ENCODE data around the gene PTPRA.
"Not testable (repeated sequence)": the region's sequence is repeated elsewhere in the genome, so short reads cannot be mapped to it uniquely, and the experiment has no call there.

Gene PTPRA

DNA sequence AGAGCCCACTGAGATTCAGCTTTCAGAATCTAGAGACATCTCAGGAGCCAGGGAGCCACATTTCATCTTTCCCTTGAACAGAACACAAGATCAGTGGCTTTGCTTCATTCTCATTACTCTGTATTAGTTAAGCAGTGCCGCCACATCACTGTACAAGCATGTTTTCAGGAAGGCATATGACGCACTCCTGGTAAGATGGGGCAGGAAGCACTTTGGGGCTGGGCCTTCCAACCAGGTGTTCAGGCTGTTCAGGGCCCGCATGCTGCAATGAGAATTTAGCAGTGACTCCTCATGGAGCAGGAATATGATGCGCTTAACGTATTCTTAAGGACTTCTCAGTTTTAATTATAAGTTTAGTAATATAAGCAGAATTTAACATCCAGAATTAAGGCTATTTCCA lies 140.5 kb downstream of the PTPRA start:
- TF ChIP-seq, protein P1, sequence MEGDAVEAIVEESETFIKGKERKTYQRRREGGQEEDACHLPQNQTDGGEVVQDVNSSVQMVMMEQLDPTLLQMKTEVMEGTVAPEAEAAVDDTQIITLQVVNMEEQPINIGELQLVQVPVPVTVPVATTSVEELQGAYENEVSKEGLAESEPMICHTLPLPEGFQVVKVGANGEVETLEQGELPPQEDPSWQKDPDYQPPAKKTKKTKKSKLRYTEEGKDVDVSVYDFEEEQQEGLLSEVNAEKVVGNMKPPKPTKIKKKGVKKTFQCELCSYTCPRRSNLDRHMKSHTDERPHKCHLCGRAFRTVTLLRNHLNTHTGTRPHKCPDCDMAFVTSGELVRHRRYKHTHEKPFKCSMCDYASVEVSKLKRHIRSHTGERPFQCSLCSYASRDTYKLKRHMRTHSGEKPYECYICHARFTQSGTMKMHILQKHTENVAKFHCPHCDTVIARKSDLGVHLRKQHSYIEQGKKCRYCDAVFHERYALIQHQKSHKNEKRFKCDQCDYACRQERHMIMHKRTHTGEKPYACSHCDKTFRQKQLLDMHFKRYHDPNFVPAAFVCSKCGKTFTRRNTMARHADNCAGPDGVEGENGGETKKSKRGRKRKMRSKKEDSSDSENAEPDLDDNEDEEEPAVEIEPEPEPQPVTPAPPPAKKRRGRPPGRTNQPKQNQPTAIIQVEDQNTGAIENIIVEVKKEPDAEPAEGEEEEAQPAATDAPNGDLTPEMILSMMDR (IDR thresholded peaks at IDR 0.05; ENCODE audit: low read depth, low read length, poor library complexity, severe bottlenecking), result no peak
- TF ChIP-seq EZH2phosphoT487 (IDR thresholded peaks at IDR 0.05; ENCODE audit: borderline replicate concordance, low read length), result no peak
- H3K4me1 ChIP-seq (ENCODE audit: control insufficient read depth, low read length), result no peaks in the 10 kb centered on the region
- no peaks in the 10 kb centered on the region for H4K20me1 ChIP-seq (ENCODE audit: control insufficient read depth, insufficient read depth, low read depth, low read length)
- H3K9me3 ChIP-seq (ENCODE audit: control insufficient read depth, insufficient read depth, low read length), result no peaks in the 10 kb centered on the region
- H3K4me3 ChIP-seq (ENCODE audit: low read length), result no peak overlapping the region
- no peaks in the 10 kb centered on the region for H3F3A ChIP-seq (ENCODE audit: control insufficient read depth, insufficient read depth)
- no peaks in the 10 kb centered on the region for H3K9me2 ChIP-seq (replicated peaks; ENCODE audit: control insufficient read depth, low read length)
- peaks cover 7% of the 10 kb centered on the region for H3K36me3 ChIP-seq (ENCODE audit: control insufficient read depth, low read length)
- no peaks in the 10 kb centered on the region for H3K79me2 ChIP-seq (ENCODE audit: control insufficient read depth, low read length)
- no peak overlapping the region for H3K4me2 ChIP-seq (ENCODE audit: low read length)
- no peaks in the 10 kb centered on the region for H3K27me3 ChIP-seq (ENCODE audit: control insufficient read depth, low read length)
- H3K27ac ChIP-seq (ENCODE audit: low read depth, low read length), result no peak overlapping the region

GRCh38 chr20:3014179-3014578 lies 140.9 kb downstream of the PTPRA start:
- peaks cover 7% of the 10 kb centered on the region for H3K36me3 ChIP-seq (ENCODE audit: control insufficient read depth, low read length)

DNA sequence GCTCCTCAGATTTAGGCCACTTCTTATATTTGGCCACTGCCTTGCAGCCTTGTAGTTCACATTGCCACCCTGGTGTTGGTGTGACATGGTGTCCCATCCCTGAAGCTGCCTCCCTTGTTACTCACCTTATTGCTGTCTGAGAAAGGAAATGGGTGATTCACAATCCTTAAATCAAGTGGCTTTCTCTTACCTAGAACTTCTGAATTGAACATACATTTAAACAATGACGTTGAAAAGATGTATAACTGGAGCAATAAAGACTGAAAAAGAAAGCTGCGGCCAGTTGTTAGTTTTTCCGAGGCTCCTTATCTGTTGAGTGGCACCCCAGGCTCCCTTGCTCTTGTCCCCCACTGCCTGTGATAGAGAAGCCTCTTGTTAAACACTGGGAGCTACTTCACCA lies 141.4 kb downstream of the PTPRA start:
- H3K36me3 ChIP-seq (ENCODE audit: control insufficient read depth, low read length), result peaks cover 7% of the 10 kb centered on the region
- no peak overlapping the region for H3K27ac ChIP-seq (ENCODE audit: low read depth, low read length)
- no peak overlapping the region for H3K4me2 ChIP-seq (ENCODE audit: low read length)
- no peak overlapping the region for H3K4me3 ChIP-seq (ENCODE audit: low read length)
- no peaks in the 10 kb centered on the region for H3K9me2 ChIP-seq (replicated peaks; ENCODE audit: control insufficient read depth, low read length)
- H3K9me3 ChIP-seq (ENCODE audit: control insufficient read depth, insufficient read depth, low read length), result no peaks in the 10 kb centered on the region
- no peaks in the 10 kb centered on the region for H3K27me3 ChIP-seq (ENCODE audit: control insufficient read depth, low read length)
- H3K79me2 ChIP-seq (ENCODE audit: control insufficient read depth, low read length), result no peaks in the 10 kb centered on the region
- no peak for TF ChIP-seq EZH2phosphoT487 (IDR thresholded peaks at IDR 0.05; ENCODE audit: borderline replicate concordance, low read length)
- TF ChIP-seq, protein P1 (IDR thresholded peaks at IDR 0.05; ENCODE audit: low read depth, low read length, poor library complexity, severe bottlenecking), result no peak
- no peaks in the 10 kb centered on the region for H3F3A ChIP-seq (ENCODE audit: control insufficient read depth, insufficient read depth)
- H4K20me1 ChIP-seq (ENCODE audit: control insufficient read depth, insufficient read depth, low read depth, low read length), result no peaks in the 10 kb centered on the region
- no peaks in the 10 kb centered on the region for H3K4me1 ChIP-seq (ENCODE audit: control insufficient read depth, low read length)

More at GRCh38 chr20:3014179-3014578, 140.9 kb downstream of the PTPRA start:
- no peaks in the 10 kb centered on the region for H3K79me2 ChIP-seq (ENCODE audit: control insufficient read depth, low read length)
- H3F3A ChIP-seq (ENCODE audit: control insufficient read depth, insufficient read depth), result no peaks in the 10 kb centered on the region
- H4K20me1 ChIP-seq (ENCODE audit: control insufficient read depth, insufficient read depth, low read depth, low read length), result no peaks in the 10 kb centered on the region
- H3K27me3 ChIP-seq (ENCODE audit: control insufficient read depth, low read length), result no peaks in the 10 kb centered on the region
- TF ChIP-seq, protein P1 (IDR thresholded peaks at IDR 0.05; ENCODE audit: low read depth, low read length, poor library complexity, severe bottlenecking), result no peak
- TF ChIP-seq EZH2phosphoT487 (IDR thresholded peaks at IDR 0.05; ENCODE audit: borderline replicate concordance, low read length), result no peak
- no peak overlapping the region for H3K4me2 ChIP-seq (ENCODE audit: low read length)
- no peaks in the 10 kb centered on the region for H3K9me3 ChIP-seq (ENCODE audit: control insufficient read depth, insufficient read depth, low read length)
- no peak overlapping the region for H3K27ac ChIP-seq (ENCODE audit: low read depth, low read length)
- no peak overlapping the region for H3K4me3 ChIP-seq (ENCODE audit: low read length)
- H3K4me1 ChIP-seq (ENCODE audit: control insufficient read depth, low read length), result no peaks in the 10 kb centered on the region
- H3K9me2 ChIP-seq (replicated peaks; ENCODE audit: control insufficient read depth, low read length), result no peaks in the 10 kb centered on the region

- H3F3A ChIP-seq (ENCODE audit: control insufficient read depth, insufficient read depth); H3K4me1 ChIP-seq (ENCODE audit: control insufficient read depth, low read length); H3K27ac ChIP-seq (ENCODE audit: low read depth, low read length); H3K36me3 ChIP-seq (ENCODE audit: control insufficient read depth, low read length); H3K4me3 ChIP-seq (ENCODE audit: low read length); H4K20me1 ChIP-seq (ENCODE audit: control insufficient read depth, insufficient read depth, low read depth, low read length); H3K9me3 ChIP-seq (ENCODE audit: control insufficient read depth, insufficient read depth, low read length); H3K4me2 ChIP-seq (ENCODE audit: low read length); H3K27me3 ChIP-seq (ENCODE audit: control insufficient read depth, low read length); H3K9me2 ChIP-seq (replicated peaks; ENCODE audit: control insufficient read depth, low read length); H3K79me2 ChIP-seq (ENCODE audit: control insufficient read depth, low read length): not testable (repeated sequence)
Measured at GRCh38 chr20:3015302-3015701, 142.0 kb downstream of the PTPRA start.
